SK-N-SH (cell line): ENCODE measurements around the gene PDGFB.

Source experiments
- CTCF ChIP-seq: fragments of 200-600 bp; sonication (generic); IDR thresholded peaks from 2 replicates; pipeline ENCODE4 v1.6.1; 2017; ENCODE audit warnings: antibody characterized with exemption, mild to moderate bottlenecking, moderate library complexity
- ELF1 ChIP-seq: IDR thresholded peaks from 2 replicates; pipeline ENCODE4 v1.4.0; 2012
- EP300 ChIP-seq, 2 experiments: IDR thresholded peaks; 2 replicates each; pipeline versions ENCODE4 v1.4.0 to v1.6.1; 2012; ENCODE audit warnings: borderline replicate concordance in 1 of 2, low read depth in 1 of 2, low read length in 1 of 2
- EZH2phosphoT487 ChIP-seq: fragments of 200-600 bp; sonication (generic); IDR thresholded peaks from 2 replicates; pipeline ENCODE4 v1.6.1; 2017; ENCODE audit warnings: low read depth, mixed run types, mild to moderate bottlenecking, antibody characterized with exemption, moderate library complexity, borderline replicate concordance
- FOSL2 ChIP-seq: IDR thresholded peaks from 2 replicates; pipeline ENCODE4 v1.4.0; 2012; ENCODE audit warnings: low read depth, mild to moderate bottlenecking, moderate library complexity, borderline replicate concordance
- GABPA ChIP-seq: IDR thresholded peaks from 2 replicates; pipeline ENCODE4 v1.4.0; 2012; ENCODE audit warnings: low read depth, mild to moderate bottlenecking
- JUND ChIP-seq: IDR thresholded peaks from 2 replicates; pipeline ENCODE4 v1.4.0; 2012
- MEF2A ChIP-seq: IDR thresholded peaks from 2 replicates; pipeline ENCODE4 v1.4.0; 2012; ENCODE audit warnings: low read depth, borderline replicate concordance
- NFIC ChIP-seq: IDR thresholded peaks from 2 replicates; pipeline ENCODE4 v1.4.0; 2012; ENCODE audit warnings: borderline replicate concordance
- POLR2AphosphoS5 ChIP-seq: IDR thresholded peaks from 2 replicates; pipeline ENCODE4 v1.6.1; 2012; ENCODE audit warnings: low read depth, low read length
- REST ChIP-seq: IDR thresholded peaks from 2 replicates; pipeline ENCODE4 v1.6.1; 2012; ENCODE audit warnings: mild to moderate bottlenecking, low read depth, low read length, moderate library complexity
- SMC3 ChIP-seq: IDR thresholded peaks from 2 replicates; pipeline ENCODE4 v1.6.1; 2012; ENCODE audit warnings: low read depth, low read length, improper control_type of control experiment
- USF2 ChIP-seq: fragments of 150-350 bp; IDR thresholded peaks from 2 replicates; pipeline ENCODE4 v1.6.1; 2017; ENCODE audit warnings: antibody characterized with exemption, low read length, low read depth, borderline replicate concordance

- TF ChIP-seq CTCF (no peak), SMC3 (no peak), USF2 (no peak), MEF2A (no peak), POLR2AphosphoS5 (no peak), EP300 (IDR thresholded peaks at IDR 0.05; ENCODE audit: borderline replicate concordance in 1 of 2, low read depth in 1 of 2, low read length in 1 of 2) (no peak), FOSL2 (no peak), REST (no peak), NFIC (no peak), EZH2phosphoT487 (no peak), GABPA (no peak), JUND (no peak), ELF1 (no peak)
These were observed 59.2 kb downstream of the PDGFB start for GRCh38 chr22:39185601-39186012.
